AG04450 (cell line): ENCODE data around the gene MED6. TPM values are rescaled to one million over a fixed set of nuclear protein-coding genes. Genes with fewer than 3 reads are reported as not detected.

Source experiments
- CTCF ChIA-PET: fragments of 300-600, 350-600 bp; formaldehyde crosslinking; extraction: SDS; loops from one replicate; lab custom pipeline; 2022; ENCODE audit warnings: antibody characterized with exemption, inconsistent platforms; lab: Charles Lee
- POLR2A ChIA-PET: fragments of 350-600 bp; formaldehyde crosslinking; extraction: SDS; loops from one replicate; lab custom pipeline; 2021; ENCODE audit warnings: antibody characterized with exemption, inconsistent platforms; lab: Yijun Ruan, JAX
- DNase-seq: peaks from one replicate; pipeline ENCODE4 v3.0.0-alpha.2; 2011; ENCODE audit warnings: low read depth, low spot score
- H3K27ac ChIP-seq: one replicate; pipeline ENCODE4 v1.5.1; 2012; ENCODE audit warnings: low read depth, low read length, control low read depth
- H3K27me3 ChIP-seq: one replicate; pipeline ENCODE4 v1.6.0; 2012; ENCODE audit warnings: low read length; ENCODE audit not compliant: control insufficient read depth, insufficient read depth
- H3K4me3 ChIP-seq: 2 replicates; pipeline ENCODE4 v1.5.1; 2011; ENCODE audit warnings: mild to moderate bottlenecking, low read depth, low read length, control low read depth
- H3K9me3 ChIP-seq: 2 replicates; pipeline ENCODE4 v1.5.1; 2012; ENCODE audit warnings: low read length; ENCODE audit not compliant: control insufficient read depth, insufficient read depth
- CTCF ChIP-seq: IDR thresholded peaks from 2 replicates; pipeline ENCODE4 v1.5.1; 2011; ENCODE audit warnings: low read depth, low read length, control low read depth, inconsistent platforms
- polyA plus RNA-seq: library from polyadenylated mRNA; depleted of rRNA; stranded (reverse); fragments of >200 nt; gene quantifications from 2 replicates; pipeline ENCODE4 v1.2.3, GENCODE V29; 2011

Gene MED6
- polyA plus RNA-seq, 1 experiment = 48.2 TPM

- no peak overlapping the region for H3K4me3 ChIP-seq
- peaks cover 7% of the 10 kb centered on the region; the same call in 1 of the 2 replicates for H3K9me3 ChIP-seq
- ChIA-PET CTCF (interaction anchor here (0.6 to 0.7 kb wide), 3 partner anchors 23 to 477 kb away, joined by 3 read pairs; no protein-coding TSS in a partner anchor), POLR2A (no interaction called here)
- no peaks in the 10 kb centered on the region for H3K27me3 ChIP-seq
- no peak for DNase-seq
- TF ChIP-seq CTCF = no peak
- H3K27ac ChIP-seq = no peak overlapping the region
These were observed 36.6 kb downstream of the MED6 start for GRCh38 chr14:70563869-70564268.

- Histone ChIP-seq H3K9me3 (peaks cover 7% of the 10 kb centered on the region; the same call in 1 of the 2 replicates), H3K4me3 (no peak overlapping the region), H3K27me3 (no peaks in the 10 kb centered on the region), H3K27ac (no peak overlapping the region)
- CTCF ChIA-PET = no interaction called here
- TF ChIP-seq CTCF = no peak
- no peak for DNase-seq
- POLR2A ChIA-PET = no interaction called here
These were observed 37.0 kb downstream of the MED6 start for GRCh38 chr14:70563417-70563816.

- Histone ChIP-seq H3K27ac (no peak overlapping the region), H3K27me3 (no peaks in the 10 kb centered on the region), H3K9me3 (peaks cover 7% of the 10 kb centered on the region; the same call in 1 of the 2 replicates), H3K4me3 (no peak overlapping the region)
- ChIA-PET CTCF (no interaction called here), POLR2A (no interaction called here)
- DNase-seq = no peak
- TF ChIP-seq CTCF = no peak
These were observed 42.1 kb downstream of the MED6 start for GRCh38 chr14:70558356-70558755.

- ChIA-PET POLR2A (no interaction called here), CTCF (no interaction called here)
- no peak for TF ChIP-seq CTCF
- H3K9me3 ChIP-seq = no peaks in the 10 kb centered on the region; the same call in 1 of the 2 replicates
- no peak overlapping the region for H3K4me3 ChIP-seq
- no peak overlapping the region for H3K27ac ChIP-seq
- H3K27me3 ChIP-seq = no peaks in the 10 kb centered on the region
- DNase-seq = no peak
These were observed 44.6 kb downstream of the MED6 start for GRCh38 chr14:70555890-70556289.

GRCh38 chr14:70538087-70538486 lies 62.4 kb downstream of the MED6 start:
- no peaks in the 10 kb centered on the region for H3K27me3 ChIP-seq
- no peak overlapping the region for H3K27ac ChIP-seq
- no peak for DNase-seq
- ChIA-PET CTCF (no interaction called here), POLR2A (no interaction called here)
- TF ChIP-seq CTCF = no peak
- peaks cover 5% of the 10 kb centered on the region; the same call in 1 of the 2 replicates for H3K9me3 ChIP-seq
- H3K4me3 ChIP-seq = no peak overlapping the region
